SK-N-SH (cell line): ENCODE results near the gene NR6A1. TPM values are rescaled to one million over a fixed set of nuclear protein-coding genes. Genes with fewer than 3 reads are reported as not detected.

Source experiments
- CTCF ChIA-PET: fragments of 300-600, 350-600 bp; formaldehyde crosslinking; extraction: SDS; loops from one replicate; lab custom pipeline; 2021; lab: Yijun Ruan, JAX
- POLR2A ChIA-PET: fragments of 350-600 bp; sonication (Branson Sonifier 250); formaldehyde crosslinking; extraction: SDS; loops from one replicate; lab custom pipeline; 2020; ENCODE audit warnings: antibody characterized with exemption, inconsistent platforms; lab: Yijun Ruan, JAX
- DNase-seq: peaks from one replicate; pipeline ENCODE4 v3.0.0; 2012
- H2AFZ ChIP-seq: fragments of 200-600 bp; sonication (generic); 2 replicates; pipeline ENCODE4 v1.8.1; 2016; ENCODE audit warnings: antibody characterized with exemption, mild to moderate bottlenecking, low read depth
- H3F3A ChIP-seq: fragments of 200-600 bp; sonication (generic); replicated peaks from 2 replicates; pipeline ENCODE3; 2016; ENCODE audit warnings: antibody characterized with exemption, mild to moderate bottlenecking; ENCODE audit not compliant: insufficient read depth
- H3K27ac ChIP-seq, 2 experiments: fragments of 200-500 bp in 1 of 2; fragments of 200-600 bp in 1 of 2; sonication (Bioruptor generic) in 1 of 2; sonication (generic), shearing (Covaris generic) in 1 of 2; 2 replicates each; pipeline versions ENCODE4 v1.5.1 to v1.6.1; 2014 to 2016; ENCODE audit warnings: low read depth in 2 of 2, inconsistent platforms in 1 of 2, low read length in 1 of 2, mild to moderate bottlenecking in 1 of 2, mixed read lengths in 1 of 2
- H3K27me3 ChIP-seq: fragments of 200-600 bp; sonication (generic), shearing (Covaris generic); 2 replicates; pipeline ENCODE4 v1.6.1; 2016; ENCODE audit warnings: mixed run types; ENCODE audit not compliant: insufficient read depth
- H3K36me3 ChIP-seq, 2 experiments: fragments of 200-500 bp in 1 of 2; fragments of 200-600 bp in 1 of 2; sonication (Bioruptor generic) in 1 of 2; sonication (generic) in 1 of 2; replicated peaks in 1 of 2; 2 replicates each; pipeline versions ENCODE3 to v1.5.1; 2014 to 2016; ENCODE audit warnings: low read length in 1 of 2, mild to moderate bottlenecking in 1 of 2; ENCODE audit not compliant: insufficient read depth in 2 of 2, control insufficient read depth in 1 of 2
- H3K4me1 ChIP-seq, 2 experiments: fragments of 200-500 bp in 1 of 2; fragments of 200-600 bp in 1 of 2; sonication (Bioruptor generic) in 1 of 2; sonication (generic), shearing (Covaris generic) in 1 of 2; 2 replicates each; pipeline versions ENCODE4 v1.5.1 to v1.6.1; 2014 to 2016; ENCODE audit warnings: low read depth in 1 of 2, low read length in 1 of 2, mixed run types in 1 of 2; ENCODE audit not compliant: insufficient read depth in 2 of 2, control insufficient read depth in 1 of 2
- H3K4me2 ChIP-seq: fragments of 200-600 bp; sonication (generic), shearing (Covaris generic); 2 replicates; pipeline ENCODE4 v1.6.1; 2017; ENCODE audit warnings: mixed run types
- H3K4me3 ChIP-seq, 2 experiments: fragments of 200-500 bp in 1 of 2; fragments of 200-600 bp in 1 of 2; sonication (Bioruptor generic) in 1 of 2; sonication (generic), shearing (Covaris generic) in 1 of 2; 2 replicates each; pipeline versions ENCODE4 v1.5.1 to v1.8.1; 2014 to 2016; ENCODE audit warnings: low read depth in 2 of 2, inconsistent platforms in 1 of 2, low read length in 1 of 2, mild to moderate bottlenecking in 1 of 2, mixed read lengths in 1 of 2, moderate library complexity in 1 of 2
- H3K79me2 ChIP-seq: fragments of 200-600 bp; sonication (generic); 2 replicates; pipeline ENCODE4 v1.8.1; 2017; ENCODE audit warnings: mild to moderate bottlenecking; ENCODE audit not compliant: insufficient read depth
- H3K9ac ChIP-seq: fragments of 200-600 bp; sonication (generic); 2 replicates; pipeline ENCODE4 v1.6.1; 2017; ENCODE audit warnings: mixed run types
- H3K9me2 ChIP-seq: fragments of 200-600 bp; sonication (generic); 2 replicates; pipeline ENCODE4 v1.6.1; 2017; ENCODE audit warnings: mixed run types
- H3K9me3 ChIP-seq: fragments of 200-600 bp; sonication (generic); 2 replicates; pipeline ENCODE4 v1.6.1; 2017; ENCODE audit warnings: mixed run types, mild to moderate bottlenecking, moderate library complexity
- H4K20me1 ChIP-seq: fragments of 200-600 bp; sonication (generic); 2 replicates; pipeline ENCODE4 v1.6.1; 2017; ENCODE audit warnings: mild to moderate bottlenecking, mixed run types; ENCODE audit not compliant: insufficient read depth
- EP300 ChIP-seq, 2 experiments: IDR thresholded peaks; 2 replicates each; pipeline versions ENCODE4 v1.4.0 to v1.6.1; 2012; ENCODE audit warnings: borderline replicate concordance in 1 of 2, low read depth in 1 of 2, low read length in 1 of 2
- FOXJ3 ChIP-seq: sonication (generic); formaldehyde crosslinking; IDR thresholded peaks from 2 replicates; pipeline ENCODE4 v1.5.1; 2020; ENCODE audit warnings: mild to moderate bottlenecking, missing genetic modification reagents
- GABPA ChIP-seq: IDR thresholded peaks from 2 replicates; pipeline ENCODE4 v1.4.0; 2012; ENCODE audit warnings: low read depth, mild to moderate bottlenecking
- GATA2 ChIP-seq: sonication (generic); formaldehyde crosslinking; IDR thresholded peaks from 2 replicates; pipeline ENCODE4 v1.5.0; 2020; ENCODE audit warnings: mild to moderate bottlenecking, missing genetic modification reagents
- MXI1 ChIP-seq: IDR thresholded peaks from 2 replicates; pipeline ENCODE4 v1.6.1; 2012; ENCODE audit warnings: mild to moderate bottlenecking, low read depth, low read length, improper control_type of control experiment
- NFIC ChIP-seq: IDR thresholded peaks from 2 replicates; pipeline ENCODE4 v1.4.0; 2012; ENCODE audit warnings: borderline replicate concordance
- POLR2AphosphoS5 ChIP-seq: IDR thresholded peaks from 2 replicates; pipeline ENCODE4 v1.6.1; 2012; ENCODE audit warnings: low read depth, low read length
- RAD21 ChIP-seq: IDR thresholded peaks from 2 replicates; pipeline ENCODE4 v1.6.1; 2012; ENCODE audit warnings: mild to moderate bottlenecking, low read length
- RXRA ChIP-seq: IDR thresholded peaks from 2 replicates; pipeline ENCODE4 v1.4.0; 2012; ENCODE audit warnings: low read depth, mild to moderate bottlenecking, borderline replicate concordance
- SMC3 ChIP-seq: IDR thresholded peaks from 2 replicates; pipeline ENCODE4 v1.6.1; 2012; ENCODE audit warnings: low read depth, low read length, improper control_type of control experiment
- TCF12 ChIP-seq: IDR thresholded peaks from 2 replicates; pipeline ENCODE4 v1.4.0; 2012
- TEAD4 ChIP-seq: IDR thresholded peaks from 2 replicates; pipeline ENCODE4 v1.4.0; 2012; ENCODE audit warnings: mild to moderate bottlenecking, borderline replicate concordance; ENCODE audit not compliant: insufficient read depth
- YY1 ChIP-seq: IDR thresholded peaks from 2 replicates; pipeline ENCODE4 v1.4.0; 2012; ENCODE audit warnings: low read depth, mild to moderate bottlenecking
- WGBS: methylation state at CpG from one replicate; pipeline ENCODE4 v1.1.6; 2017; ENCODE audit warnings: low lambda C conversion rate; 5-methylcytosine and 5-hydroxymethylcytosine counted together
- polyA plus RNA-seq, 3 experiments: library from polyadenylated mRNA; depleted of rRNA; stranded (reverse); fragments of >200 nt; gene quantifications; 2 replicates each; pipeline ENCODE4 v1.2.3, GENCODE V29; 2012
- TF ChIP-seq, protein P1 (sequence below): IDR thresholded peaks from 2 replicates; pipeline ENCODE4 v1.4.0; 2012; ENCODE audit warnings: low read depth, borderline replicate concordance
- TF ChIP-seq, protein P2 (sequence below): fragments of 150-350 bp; IDR thresholded peaks from 2 replicates; pipeline ENCODE4 v1.6.1; 2017; ENCODE audit warnings: antibody characterized with exemption, low read length, low read depth, borderline replicate concordance
- TF ChIP-seq, protein P3 (sequence below): IDR thresholded peaks from 2 replicates; pipeline ENCODE4 v1.6.1; 2012; ENCODE audit warnings: mild to moderate bottlenecking, low read depth, low read length, moderate library complexity
- TF ChIP-seq, protein P4 (sequence below): IDR thresholded peaks from 2 replicates; pipeline ENCODE4 v1.4.0; 2012; ENCODE audit warnings: low read depth, borderline replicate concordance
- TF ChIP-seq, protein P5 (sequence below): IDR thresholded peaks from 2 replicates; pipeline ENCODE4; 2012
- TF ChIP-seq, protein P6 (sequence below): fragments of 150-350 bp; IDR thresholded peaks from 2 replicates; pipeline ENCODE4 v1.6.1; 2016; ENCODE audit warnings: mild to moderate bottlenecking, low read depth, low read length
- TF ChIP-seq, protein P7 (sequence below): IDR thresholded peaks from 2 replicates; pipeline ENCODE4 v1.4.0; 2012; ENCODE audit warnings: low read depth

NR6A1 gene
- polyA plus RNA-seq, 1 of the 3 experiments (the other 2 are of a cell fraction): 1.2 TPM

DNA sequence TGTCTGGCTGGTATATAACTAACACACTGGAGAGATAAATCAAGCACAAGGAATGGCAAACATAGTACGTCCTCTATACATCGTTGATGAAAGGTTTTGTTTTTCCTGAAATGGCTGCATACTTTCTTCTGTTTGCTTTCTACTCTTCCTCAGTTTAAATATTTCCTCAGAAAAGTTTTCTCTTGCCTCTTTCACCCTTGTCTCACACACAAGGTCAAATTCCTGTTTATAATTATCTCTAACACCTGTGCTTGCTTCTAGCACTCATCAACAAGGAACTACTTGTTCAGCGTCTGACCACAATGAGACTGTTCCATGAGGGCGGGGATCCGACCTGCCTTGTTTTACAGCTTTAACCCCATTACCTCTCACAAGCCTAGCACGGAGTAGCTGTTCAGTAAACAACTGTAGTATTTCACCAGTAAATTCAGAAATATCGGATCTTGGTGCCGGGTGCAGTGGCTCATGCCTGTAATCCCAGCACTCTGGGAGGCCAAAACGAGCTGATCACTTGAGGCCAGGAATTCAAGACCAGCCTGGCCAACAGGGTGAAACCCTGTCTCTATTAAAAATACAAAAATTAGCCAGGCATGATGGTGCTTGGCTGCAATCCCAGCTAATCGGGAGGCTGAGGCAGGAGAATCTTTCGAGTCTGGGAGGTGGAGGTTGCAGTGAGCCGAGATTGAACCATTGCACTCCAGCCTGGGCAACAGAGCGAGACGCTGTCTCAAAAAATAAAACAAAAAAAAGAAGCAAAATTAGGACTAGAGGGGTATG, 37.0 kb downstream of the NR6A1 start (continued):
- no peak for TF ChIP-seq RXRA

DNA sequence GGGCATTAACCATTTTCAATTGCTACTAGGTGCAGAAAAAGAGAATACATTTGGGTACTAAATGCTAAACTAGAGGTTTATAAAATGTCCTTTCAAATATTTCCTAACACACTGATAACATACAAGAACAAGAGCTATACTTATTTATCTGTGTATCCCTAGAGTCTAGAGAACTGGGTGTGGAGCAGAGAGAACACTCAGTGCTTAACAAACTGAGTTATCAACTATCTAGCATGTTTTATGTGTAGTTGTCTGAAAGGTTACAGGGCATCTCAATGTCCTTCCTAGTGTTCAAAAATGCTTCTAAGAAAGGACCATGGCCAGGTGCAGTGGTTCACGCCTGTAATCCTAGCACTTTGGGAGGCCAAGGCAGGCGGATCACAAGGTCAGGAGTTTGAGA, 40.3 kb downstream of the NR6A1 start:
- no peaks in the 10 kb centered on the region for H3K79me2 ChIP-seq
- TF ChIP-seq, protein P1, sequence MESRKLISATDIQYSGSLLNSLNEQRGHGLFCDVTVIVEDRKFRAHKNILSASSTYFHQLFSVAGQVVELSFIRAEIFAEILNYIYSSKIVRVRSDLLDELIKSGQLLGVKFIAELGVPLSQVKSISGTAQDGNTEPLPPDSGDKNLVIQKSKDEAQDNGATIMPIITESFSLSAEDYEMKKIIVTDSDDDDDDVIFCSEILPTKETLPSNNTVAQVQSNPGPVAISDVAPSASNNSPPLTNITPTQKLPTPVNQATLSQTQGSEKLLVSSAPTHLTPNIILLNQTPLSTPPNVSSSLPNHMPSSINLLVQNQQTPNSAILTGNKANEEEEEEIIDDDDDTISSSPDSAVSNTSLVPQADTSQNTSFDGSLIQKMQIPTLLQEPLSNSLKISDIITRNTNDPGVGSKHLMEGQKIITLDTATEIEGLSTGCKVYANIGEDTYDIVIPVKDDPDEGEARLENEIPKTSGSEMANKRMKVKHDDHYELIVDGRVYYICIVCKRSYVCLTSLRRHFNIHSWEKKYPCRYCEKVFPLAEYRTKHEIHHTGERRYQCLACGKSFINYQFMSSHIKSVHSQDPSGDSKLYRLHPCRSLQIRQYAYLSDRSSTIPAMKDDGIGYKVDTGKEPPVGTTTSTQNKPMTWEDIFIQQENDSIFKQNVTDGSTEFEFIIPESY: no peak
- TF ChIP-seq TCF12: no peak
- TF ChIP-seq, protein P2, sequence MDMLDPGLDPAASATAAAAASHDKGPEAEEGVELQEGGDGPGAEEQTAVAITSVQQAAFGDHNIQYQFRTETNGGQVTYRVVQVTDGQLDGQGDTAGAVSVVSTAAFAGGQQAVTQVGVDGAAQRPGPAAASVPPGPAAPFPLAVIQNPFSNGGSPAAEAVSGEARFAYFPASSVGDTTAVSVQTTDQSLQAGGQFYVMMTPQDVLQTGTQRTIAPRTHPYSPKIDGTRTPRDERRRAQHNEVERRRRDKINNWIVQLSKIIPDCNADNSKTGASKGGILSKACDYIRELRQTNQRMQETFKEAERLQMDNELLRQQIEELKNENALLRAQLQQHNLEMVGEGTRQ: no peak
- no peak for TF ChIP-seq EP300 (IDR thresholded peaks at IDR 0.05; ENCODE audit: borderline replicate concordance in 1 of 2, low read depth in 1 of 2, low read length in 1 of 2)
- TF ChIP-seq, protein P3, sequence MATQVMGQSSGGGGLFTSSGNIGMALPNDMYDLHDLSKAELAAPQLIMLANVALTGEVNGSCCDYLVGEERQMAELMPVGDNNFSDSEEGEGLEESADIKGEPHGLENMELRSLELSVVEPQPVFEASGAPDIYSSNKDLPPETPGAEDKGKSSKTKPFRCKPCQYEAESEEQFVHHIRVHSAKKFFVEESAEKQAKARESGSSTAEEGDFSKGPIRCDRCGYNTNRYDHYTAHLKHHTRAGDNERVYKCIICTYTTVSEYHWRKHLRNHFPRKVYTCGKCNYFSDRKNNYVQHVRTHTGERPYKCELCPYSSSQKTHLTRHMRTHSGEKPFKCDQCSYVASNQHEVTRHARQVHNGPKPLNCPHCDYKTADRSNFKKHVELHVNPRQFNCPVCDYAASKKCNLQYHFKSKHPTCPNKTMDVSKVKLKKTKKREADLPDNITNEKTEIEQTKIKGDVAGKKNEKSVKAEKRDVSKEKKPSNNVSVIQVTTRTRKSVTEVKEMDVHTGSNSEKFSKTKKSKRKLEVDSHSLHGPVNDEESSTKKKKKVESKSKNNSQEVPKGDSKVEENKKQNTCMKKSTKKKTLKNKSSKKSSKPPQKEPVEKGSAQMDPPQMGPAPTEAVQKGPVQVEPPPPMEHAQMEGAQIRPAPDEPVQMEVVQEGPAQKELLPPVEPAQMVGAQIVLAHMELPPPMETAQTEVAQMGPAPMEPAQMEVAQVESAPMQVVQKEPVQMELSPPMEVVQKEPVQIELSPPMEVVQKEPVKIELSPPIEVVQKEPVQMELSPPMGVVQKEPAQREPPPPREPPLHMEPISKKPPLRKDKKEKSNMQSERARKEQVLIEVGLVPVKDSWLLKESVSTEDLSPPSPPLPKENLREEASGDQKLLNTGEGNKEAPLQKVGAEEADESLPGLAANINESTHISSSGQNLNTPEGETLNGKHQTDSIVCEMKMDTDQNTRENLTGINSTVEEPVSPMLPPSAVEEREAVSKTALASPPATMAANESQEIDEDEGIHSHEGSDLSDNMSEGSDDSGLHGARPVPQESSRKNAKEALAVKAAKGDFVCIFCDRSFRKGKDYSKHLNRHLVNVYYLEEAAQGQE: no peak
- TF ChIP-seq FOXJ3 (CRISPR knock-in tag): no peak
- TF ChIP-seq, protein P4, sequence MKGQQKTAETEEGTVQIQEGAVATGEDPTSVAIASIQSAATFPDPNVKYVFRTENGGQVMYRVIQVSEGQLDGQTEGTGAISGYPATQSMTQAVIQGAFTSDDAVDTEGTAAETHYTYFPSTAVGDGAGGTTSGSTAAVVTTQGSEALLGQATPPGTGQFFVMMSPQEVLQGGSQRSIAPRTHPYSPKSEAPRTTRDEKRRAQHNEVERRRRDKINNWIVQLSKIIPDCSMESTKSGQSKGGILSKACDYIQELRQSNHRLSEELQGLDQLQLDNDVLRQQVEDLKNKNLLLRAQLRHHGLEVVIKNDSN: no peak
- TF ChIP-seq, protein P5, sequence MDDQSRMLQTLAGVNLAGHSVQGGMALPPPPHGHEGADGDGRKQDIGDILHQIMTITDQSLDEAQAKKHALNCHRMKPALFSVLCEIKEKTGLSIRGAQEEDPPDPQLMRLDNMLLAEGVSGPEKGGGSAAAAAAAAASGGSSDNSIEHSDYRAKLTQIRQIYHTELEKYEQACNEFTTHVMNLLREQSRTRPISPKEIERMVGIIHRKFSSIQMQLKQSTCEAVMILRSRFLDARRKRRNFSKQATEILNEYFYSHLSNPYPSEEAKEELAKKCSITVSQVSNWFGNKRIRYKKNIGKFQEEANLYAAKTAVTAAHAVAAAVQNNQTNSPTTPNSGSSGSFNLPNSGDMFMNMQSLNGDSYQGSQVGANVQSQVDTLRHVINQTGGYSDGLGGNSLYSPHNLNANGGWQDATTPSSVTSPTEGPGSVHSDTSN: no peak
- no peak for TF ChIP-seq POLR2AphosphoS5
- TF ChIP-seq GABPA: no peak
- TF ChIP-seq YY1: no peak
- TF ChIP-seq RXRA: no peak
- no peak for TF ChIP-seq GATA2 (CRISPR knock-in tag)
- no peak for TF ChIP-seq NFIC
- TF ChIP-seq MXI1: no peak
- TF ChIP-seq SMC3: no peak
- TF ChIP-seq, protein P6, sequence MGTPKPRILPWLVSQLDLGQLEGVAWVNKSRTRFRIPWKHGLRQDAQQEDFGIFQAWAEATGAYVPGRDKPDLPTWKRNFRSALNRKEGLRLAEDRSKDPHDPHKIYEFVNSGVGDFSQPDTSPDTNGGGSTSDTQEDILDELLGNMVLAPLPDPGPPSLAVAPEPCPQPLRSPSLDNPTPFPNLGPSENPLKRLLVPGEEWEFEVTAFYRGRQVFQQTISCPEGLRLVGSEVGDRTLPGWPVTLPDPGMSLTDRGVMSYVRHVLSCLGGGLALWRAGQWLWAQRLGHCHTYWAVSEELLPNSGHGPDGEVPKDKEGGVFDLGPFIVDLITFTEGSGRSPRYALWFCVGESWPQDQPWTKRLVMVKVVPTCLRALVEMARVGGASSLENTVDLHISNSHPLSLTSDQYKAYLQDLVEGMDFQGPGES: no peak
- TF ChIP-seq TEAD4: no peak
- no peak for TF ChIP-seq RAD21
- TF ChIP-seq, protein P7, sequence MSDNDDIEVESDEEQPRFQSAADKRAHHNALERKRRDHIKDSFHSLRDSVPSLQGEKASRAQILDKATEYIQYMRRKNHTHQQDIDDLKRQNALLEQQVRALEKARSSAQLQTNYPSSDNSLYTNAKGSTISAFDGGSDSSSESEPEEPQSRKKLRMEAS: no peak
- TF ChIP-seq, all 33 proteins: peak for 0
- CTCF ChIA-PET: interaction anchor here (0.9 to 1.0 kb wide), 2 partner anchors 114 to 122 kb away, joined by 3 read pairs; partner anchors contain the start of gene WDR38
- Histone ChIP-seq H3K9me3 (no peaks in the 10 kb centered on the region), H3K36me3 (peaks cover 0 to 15% of the 10 kb centered on the region in 2 experiments), H4K20me1 (no peaks in the 10 kb centered on the region), H3K9ac (no peak overlapping the region), H3K4me2 (no peak overlapping the region), H3K27me3 (no peaks in the 10 kb centered on the region), H2AFZ (no peak overlapping the region), H3K9me2 (no peaks in the 10 kb centered on the region), H3F3A (peaks cover 17% of the 10 kb centered on the region), H3K27ac (no peak overlapping the region), H3K4me1 (peaks cover 0 to 16% of the 10 kb centered on the region in 2 experiments; a peak in 1 of 4 replicates), H3K4me3 (no peak overlapping the region)
- DNase-seq: no peak
- POLR2A ChIA-PET: no interaction called here
- WGBS: 94% methylated on average over 2 of the region's 2 CpGs
